B cell (primary cell): ENCODE data around the gene RNF224.

ENCODE experiments used
- EZH2 ChIP-seq: IDR thresholded peaks from 2 replicates; pipeline ENCODE4 v1.6.1; 2012; ENCODE audit warnings: borderline replicate concordance, low read depth, mild to moderate bottlenecking, moderate library complexity, low read length; ENCODE audit not compliant: insufficient read depth, poor library complexity, severe bottlenecking
- TF ChIP-seq, protein P1 (sequence below): fragments of 200-600 bp; IDR thresholded peaks from one replicate; pipeline ENCODE4 v1.8.0; 2022; ENCODE audit warnings: antibody characterized with exemption, mild to moderate bottlenecking

DNA sequence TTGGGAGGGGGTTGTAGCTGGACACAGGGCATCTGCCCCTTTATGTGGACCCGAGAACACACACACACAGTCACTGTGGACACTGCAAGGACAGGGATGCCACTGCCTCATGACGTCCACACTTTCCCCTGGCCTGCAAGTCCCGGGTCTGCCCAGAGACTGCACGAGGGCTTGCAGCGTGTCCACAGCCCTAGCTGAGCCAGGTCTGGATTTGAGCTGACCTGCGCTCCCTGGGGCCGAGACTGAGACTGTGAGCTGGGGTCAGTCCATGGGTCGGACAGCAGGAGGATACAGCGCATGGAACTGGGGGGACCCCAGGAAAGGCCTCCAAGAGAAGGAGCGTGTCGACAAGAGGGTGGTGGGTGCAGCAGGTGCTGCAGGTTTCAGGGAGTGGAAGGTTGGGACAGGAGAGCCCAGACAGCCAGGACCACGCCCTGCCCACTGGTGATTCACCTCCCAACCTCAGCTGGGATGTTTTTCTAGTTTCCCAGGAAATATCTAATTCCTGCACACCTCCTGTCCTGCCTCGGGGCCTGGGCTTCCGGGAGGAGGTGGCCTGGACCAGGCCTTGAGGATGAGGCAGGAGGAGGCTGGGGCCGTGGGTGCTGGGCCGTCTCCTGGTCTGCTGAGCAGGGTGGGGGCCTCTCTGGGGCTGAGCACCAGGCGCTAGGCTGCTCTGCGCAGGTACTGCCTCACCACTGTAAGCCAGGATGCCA, 806 bp upstream of the RNF224 start:
- TF ChIP-seq, protein P1, sequence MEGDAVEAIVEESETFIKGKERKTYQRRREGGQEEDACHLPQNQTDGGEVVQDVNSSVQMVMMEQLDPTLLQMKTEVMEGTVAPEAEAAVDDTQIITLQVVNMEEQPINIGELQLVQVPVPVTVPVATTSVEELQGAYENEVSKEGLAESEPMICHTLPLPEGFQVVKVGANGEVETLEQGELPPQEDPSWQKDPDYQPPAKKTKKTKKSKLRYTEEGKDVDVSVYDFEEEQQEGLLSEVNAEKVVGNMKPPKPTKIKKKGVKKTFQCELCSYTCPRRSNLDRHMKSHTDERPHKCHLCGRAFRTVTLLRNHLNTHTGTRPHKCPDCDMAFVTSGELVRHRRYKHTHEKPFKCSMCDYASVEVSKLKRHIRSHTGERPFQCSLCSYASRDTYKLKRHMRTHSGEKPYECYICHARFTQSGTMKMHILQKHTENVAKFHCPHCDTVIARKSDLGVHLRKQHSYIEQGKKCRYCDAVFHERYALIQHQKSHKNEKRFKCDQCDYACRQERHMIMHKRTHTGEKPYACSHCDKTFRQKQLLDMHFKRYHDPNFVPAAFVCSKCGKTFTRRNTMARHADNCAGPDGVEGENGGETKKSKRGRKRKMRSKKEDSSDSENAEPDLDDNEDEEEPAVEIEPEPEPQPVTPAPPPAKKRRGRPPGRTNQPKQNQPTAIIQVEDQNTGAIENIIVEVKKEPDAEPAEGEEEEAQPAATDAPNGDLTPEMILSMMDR, result no peak
- TF ChIP-seq EZH2, result no peak
